HG02885 (cell line): ENCODE data around the gene DPF3.
A peak's percentile ranks its signal among the peaks of the same experiment; 100 is the strongest.

Source experiments
- ATAC-seq: cut with Tn5 transposase; IDR thresholded peaks from one replicate; pipeline ENCODE4 v1.9.1; 2021; ENCODE audit warnings: mild to moderate bottlenecking; ENCODE audit not compliant: unreplicated experiment, poor library complexity

DPF3 gene

DNA sequence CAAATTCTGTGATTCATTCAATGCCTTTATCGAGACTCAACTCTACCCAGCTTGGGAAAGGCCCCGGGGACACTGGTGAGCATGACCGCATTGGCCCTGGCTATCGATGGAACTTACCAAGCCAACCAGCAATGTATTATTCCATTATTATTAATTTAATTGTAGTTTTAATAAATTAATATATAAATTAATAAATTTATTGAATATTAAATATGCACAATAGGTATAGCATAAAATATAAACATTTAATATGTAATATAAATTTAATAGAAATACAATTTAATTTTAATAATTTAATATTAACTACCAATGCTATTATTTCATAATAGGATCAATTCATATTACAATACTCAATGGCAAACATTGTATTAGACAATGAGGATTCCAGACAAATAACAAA, 163.4 kb downstream of the DPF3 start:
- ATAC-seq = no peak

DNA sequence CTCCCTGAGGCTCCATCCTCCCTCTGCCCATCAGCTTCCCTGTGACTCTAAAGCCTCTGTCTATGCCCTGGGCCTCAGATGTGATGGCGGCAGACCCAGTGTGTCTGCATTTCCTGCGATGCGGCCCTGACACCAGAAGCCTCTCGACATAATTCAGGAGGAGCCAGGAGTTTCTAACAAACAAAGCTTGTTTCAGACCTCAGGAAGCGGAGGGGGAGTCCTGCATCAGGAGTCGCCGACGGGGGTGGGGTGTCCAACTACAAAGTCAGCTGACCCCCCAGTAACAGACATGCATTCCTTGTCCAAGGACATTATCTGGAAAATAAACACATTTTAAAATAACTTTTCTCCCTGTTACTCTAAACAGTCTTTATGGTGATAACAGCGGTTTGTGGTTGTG, 167.5 kb downstream of the DPF3 start:
- ATAC-seq = no peak

DNA sequence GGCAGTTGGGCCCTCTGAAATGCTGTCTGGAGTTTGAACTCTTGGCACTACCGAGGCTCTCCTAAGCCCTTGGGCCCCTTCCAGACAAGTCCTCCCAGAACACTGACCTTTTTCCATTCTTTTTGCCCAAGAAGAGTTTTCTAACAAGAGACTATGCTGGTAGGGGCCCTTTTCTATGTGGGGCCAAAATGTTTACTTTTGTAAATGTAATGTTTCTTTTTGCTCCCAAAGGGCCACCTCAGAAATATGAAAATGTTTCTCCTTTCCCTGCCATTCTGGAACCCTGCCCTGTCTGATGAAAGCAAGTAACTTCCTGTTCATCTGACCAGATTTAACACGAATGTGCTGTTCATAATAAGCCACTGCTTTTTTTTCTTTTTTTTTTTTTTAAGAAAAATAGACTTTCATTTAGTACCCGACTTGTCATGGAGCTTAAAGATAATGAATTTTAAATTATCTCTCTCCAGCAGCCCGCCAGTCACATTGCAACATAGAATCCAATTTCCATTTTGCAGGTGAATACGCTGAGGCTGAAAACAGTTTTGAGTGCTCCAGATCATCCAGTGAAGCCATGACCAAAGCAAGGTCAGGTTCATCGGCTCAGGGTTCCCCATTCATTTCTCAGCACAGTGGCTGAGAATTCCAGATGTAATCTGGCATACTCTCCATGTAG, 169.9 kb downstream of the DPF3 start:
- no peak for ATAC-seq

DNA sequence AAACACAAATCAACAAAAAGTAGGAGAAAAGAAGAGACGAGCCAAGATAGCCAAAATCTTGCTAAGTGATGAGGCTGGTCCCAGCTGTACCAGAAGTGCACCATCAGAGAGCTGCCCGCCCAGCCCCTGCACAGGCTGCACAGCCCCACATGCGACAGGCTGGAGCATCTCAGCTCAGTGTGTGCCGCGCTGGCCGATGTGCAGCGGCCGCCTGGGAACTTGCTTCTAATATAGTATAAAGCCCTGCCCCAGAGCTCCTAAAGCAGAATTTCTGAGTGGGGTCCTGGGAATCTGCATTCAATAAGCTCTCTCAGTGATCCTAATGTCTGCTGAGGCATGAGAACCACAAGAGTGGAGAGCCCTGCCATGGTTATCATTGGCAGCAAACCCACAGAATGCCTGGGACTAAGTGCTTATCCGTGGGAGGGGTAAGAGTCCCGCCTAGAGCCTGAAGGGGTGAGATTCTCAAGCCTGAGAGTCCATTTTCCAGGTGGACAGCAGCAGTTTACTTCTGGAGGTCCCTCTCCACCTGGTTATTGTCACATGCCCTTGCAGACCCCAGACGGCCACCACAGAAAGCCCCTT, 171.6 kb downstream of the DPF3 start:
- no peak for ATAC-seq

DNA sequence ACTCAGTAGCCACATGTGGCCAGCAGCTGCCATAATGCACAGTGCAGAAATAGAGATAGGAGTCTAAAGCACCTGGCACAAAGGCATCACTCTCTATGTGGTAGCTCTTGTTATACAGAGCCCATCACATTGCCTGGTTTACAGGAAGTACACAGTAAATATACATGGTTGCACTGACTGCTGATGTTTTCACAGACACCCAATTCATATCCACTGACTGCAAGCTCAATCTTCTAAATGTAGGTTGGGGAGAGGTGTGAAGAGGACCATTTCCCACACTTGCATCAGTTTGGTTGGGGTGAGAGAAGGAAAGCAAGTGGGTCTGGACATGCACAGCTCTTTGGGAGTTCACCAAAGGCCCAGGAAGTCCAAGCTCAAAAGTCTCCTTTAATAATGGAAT, 172.8 kb downstream of the DPF3 start:
- ATAC-seq = no peak

DNA sequence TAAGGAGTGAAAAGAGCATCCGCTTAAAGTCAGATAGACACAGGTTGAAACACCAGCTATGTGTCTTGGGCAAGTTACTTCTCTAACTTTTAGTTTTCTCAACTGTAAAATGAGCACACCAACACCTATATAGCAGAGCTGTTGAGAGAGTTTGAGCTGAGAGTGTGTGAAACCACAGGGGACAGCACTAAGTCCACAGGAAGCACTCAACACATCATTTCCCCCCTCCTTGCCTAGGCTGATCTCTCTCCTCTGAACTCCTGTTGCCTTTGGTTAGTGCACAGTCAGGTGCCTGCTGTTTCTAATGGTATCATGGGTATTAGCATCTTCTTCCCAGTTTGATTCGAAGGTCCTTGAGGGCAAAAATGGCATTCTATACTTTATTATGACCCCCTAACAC, 176.7 kb downstream of the DPF3 start:
- ATAC-seq = peak; percentile 57

DNA sequence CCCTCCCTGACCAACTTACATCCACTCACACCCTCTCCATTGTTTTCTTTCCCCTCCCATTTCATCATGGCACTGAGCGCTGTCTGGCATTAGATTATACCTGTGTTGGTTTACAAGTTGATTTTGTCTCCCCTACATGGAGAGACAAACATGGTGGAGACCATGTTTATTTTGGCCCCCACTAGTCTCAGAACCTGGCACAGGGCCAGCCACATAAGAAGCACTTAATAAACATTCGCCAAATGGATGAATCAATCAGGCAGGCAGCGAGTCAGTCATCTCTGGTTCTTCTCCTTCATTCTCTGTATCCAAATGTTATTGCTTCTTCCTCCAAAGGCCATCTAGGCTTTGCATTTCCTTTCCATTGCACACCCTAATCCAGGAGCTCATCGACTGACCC, 177.4 kb downstream of the DPF3 start:
- ATAC-seq = no peak

DNA sequence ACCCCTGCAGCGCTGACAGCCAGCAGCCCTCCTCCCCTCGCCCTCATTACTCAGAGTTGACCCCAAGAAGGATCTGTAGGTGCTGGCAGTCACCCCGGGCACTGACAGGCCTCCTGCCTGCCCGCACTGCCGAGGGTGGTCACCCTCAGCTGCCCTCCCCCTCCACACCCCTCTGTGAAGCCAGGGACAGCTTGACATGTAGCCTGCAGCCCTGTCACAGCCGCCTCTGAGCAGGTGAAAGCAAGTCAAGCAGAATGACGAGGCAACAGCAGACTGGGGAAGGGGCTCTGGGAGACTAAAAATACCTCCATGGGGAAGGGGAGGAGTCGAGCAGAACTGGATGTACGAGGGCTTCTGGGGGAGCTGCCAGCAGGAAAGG, 178.1 kb downstream of the DPF3 start:
- no peak for ATAC-seq

DNA sequence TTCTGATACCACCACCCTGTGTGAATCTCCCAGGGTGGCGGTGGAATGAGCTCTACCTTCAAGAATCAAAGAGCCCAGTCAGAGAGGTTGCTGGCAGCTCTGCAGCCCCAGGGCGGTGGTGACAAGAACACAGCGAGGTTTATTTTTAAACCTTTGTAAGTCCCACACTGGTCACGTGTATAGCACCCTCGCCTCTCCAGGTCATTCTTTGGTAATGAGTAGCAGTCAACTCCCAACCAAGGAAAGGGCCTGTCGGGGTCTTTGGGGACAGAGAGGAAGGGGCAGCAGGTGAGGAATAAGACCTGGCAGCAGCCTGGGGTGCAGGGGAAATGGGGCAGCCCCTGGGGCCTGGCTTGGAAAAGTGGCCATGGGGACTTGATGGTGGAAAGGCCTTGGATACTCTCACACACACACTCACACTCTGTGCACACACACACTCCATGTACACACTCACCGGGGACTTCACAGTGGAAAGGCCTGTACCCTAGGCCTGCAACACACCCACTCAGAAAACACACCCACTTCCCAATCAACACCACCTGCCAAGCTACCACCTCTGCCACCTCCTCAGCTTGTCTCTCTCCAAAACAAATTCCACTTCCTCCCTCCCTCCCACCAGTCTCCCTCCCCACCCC, 178.6 kb downstream of the DPF3 start:
- no peak for ATAC-seq

DNA sequence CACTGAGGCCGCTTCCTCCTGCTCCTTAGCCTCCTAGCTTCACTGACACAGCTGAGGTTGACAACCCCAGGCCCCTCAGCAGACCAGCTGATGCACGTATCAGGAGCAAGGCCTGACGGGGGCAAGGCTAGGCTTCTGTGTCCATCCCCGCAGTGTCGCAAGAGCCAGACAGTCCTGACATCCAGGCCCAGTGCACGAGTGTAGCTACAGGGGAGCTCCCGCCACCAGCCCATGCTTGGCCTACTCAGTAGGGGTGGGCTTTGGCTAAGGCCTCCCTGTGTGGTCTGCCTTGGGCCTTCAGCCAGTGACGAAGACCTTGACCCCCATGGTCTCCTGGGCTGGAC, 179.1 kb downstream of the DPF3 start:
- ATAC-seq = no peak

DNA sequence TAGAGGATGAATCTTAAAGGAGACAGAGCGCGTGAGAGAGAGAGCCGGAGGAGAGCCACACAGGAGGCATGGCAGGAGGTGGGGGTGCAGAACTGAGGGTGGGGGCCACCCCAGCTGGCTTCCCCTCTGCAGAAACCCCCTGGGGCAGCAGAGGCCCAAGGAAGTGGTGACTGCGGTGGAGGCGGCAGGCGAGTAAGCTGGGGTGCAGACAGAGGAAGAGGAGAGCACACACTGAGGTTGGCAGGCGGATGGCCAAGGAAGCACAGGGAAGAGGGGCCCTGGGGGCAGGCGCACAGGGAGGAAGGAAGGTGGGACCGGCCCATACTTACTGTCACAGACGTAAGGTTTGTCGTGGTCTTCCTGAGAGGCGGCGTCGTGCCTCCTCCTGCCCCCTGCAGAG, 179.8 kb downstream of the DPF3 start:
- peak; percentile 67 for ATAC-seq

DNA sequence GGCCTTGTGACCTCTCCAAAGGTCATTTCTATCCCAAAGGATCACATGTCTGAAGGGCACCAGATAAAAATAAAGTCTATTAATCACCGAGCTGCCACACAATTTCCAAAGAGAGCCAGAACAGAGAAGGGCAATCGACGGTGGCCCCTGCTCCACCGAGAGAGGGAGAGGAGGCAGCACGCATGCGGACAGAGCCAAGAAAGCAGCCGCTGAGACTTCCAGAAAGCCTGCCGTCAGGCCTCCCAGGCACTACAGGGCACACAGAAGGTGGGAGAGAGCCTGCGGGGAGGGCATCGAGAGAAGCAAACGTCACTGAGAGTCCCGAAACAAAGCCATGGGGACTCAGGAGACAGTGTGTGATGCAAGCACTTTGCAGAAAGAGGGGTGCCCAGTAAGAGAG, 182.0 kb downstream of the DPF3 start:
- ATAC-seq = no peak

DNA sequence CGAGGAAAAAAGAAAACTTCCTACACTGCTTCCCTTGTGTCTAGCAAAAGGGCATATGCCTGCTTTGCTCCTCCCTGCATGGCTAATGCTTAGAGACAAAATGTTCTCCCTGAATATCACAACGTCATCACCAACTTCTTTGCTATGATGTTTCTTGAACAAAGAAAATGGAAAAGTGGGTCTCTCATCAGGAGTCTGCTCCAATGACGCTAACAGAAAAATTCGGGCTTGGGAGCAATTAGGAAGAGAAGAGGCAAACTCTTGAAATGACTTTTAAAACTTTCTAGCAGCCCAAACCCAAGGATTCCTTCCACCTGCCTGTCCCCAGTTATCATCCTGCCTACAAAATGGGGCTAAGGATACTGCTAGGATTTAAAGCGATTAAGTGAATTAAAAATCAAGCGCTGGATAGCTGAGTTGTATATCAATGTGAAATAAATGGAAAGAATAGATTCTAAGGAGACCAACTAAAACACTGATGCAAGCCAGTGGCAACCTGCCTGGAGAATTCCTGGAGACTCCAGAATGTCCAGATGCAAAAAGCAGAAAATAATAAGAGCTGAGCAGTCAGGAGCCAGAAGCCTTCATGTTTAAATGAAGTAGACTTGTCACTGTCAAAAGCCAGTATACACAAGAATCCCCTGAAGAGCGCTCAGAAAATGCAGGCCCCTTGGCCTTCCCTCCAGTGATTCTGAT, 183.8 kb downstream of the DPF3 start:
- ATAC-seq = no peak

DNA sequence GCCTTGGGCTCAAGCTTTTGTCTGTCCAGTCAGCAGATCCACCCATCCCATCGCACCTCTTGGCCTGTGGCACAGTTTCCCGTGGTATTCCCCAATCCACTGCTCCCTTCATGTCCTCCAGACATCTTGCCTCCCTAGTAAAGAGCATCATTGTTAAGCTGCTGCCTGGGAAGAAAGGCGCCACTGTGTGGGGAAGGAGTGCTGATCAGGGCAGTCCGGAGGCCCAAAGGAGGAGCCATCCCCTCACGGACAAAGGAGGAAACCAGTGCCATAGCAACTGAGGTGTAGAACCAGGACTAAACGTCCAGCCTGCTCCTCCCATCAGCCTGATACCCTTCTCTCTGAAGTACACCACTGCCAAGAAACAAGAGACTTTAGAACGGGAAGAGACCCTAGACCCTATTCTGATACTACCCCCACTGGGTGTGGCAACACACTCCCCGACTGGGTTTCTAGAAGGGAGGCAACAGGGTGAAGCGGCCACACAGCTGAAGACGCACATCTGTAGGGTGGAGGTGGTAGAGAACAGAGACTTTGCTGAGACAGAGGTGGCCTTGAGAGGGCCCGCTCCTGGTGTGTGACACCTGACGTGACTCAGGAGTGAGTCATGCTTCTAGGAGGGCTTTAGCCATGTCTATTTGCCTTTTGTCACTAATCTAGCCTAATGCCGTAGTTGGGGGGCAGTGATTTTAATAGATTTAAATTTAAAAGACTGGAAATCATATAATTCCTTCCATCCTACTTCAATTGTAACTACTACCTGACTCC, 185.0 kb downstream of the DPF3 start:
- ATAC-seq = no peak

DNA sequence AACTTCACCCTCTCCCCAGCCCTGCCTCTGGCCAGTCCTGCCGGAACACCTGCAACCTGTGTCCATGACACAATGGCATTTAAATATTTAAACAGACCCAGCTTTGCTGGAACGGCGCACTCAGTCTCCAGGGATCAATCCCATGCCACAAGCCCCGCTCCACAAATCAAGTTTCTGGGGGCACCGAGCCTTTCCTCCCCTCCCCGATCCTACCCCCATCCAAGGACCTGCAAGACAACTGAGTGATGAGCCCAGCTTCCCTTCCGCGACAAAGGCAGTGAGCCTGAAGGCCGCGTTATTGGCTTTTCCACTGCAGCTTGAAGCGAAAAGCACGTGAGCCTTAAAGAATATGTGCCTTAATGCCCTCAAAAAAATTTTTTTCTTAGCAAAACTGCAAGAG, 185.7 kb downstream of the DPF3 start:
- no peak for ATAC-seq

DNA sequence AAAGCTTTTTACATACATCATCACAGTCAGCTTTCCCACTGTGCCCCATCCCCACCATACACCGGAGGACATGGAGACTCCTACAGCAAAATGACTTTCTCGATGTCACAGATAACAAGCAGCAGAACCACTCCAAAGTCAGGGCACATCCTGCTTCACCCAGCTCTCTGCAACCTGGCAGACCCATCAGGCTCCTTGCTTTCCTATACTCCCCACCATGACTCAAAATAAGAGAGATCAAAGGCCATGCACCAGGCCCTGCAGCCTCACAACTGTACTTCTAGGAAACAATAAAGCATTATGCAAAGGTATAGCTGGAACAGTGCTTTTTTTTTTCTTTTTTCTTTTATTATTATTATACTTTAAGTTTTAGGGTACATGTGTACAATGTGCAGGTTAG, 187.4 kb downstream of the DPF3 start:
- no peak for ATAC-seq

DNA sequence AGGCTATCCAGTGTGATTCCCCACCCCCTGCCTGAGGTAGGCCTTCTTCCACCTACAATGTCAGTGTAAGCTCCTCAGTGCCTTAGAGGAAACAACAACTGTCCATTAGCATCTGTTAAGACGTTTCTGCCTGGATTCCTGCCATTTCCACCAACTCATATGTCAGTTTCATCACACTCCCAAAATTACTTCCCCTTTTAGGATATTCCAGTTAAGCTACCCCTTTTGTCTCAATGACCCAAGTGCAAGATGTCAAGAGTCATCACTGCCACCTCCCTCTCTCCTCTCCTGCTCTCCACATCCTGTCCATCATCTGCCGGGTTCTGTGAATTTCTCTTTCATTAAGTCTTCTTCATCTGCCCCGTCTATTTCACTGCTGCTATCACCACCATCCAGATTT, 189.4 kb downstream of the DPF3 start:
- no peak for ATAC-seq

DNA sequence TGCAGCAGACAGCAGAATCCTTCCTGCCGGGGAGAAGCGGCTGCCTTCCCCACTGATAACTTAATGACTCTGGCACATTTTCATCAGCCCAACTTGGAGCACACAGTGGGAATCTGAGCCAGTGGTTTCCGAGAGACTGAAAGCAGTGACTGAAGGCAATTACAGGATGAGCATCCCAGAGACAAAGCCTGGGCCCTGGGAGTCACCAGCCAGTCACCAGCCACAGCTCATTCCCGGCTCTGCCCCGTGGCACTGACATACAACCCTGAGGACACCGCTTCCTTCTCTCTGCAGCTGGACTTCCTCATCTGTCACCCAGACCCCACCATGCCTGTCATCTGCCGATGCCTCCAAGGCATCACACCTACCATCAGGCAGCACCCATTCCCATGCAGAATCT, 192.3 kb downstream of the DPF3 start:
- ATAC-seq = no peak

DNA sequence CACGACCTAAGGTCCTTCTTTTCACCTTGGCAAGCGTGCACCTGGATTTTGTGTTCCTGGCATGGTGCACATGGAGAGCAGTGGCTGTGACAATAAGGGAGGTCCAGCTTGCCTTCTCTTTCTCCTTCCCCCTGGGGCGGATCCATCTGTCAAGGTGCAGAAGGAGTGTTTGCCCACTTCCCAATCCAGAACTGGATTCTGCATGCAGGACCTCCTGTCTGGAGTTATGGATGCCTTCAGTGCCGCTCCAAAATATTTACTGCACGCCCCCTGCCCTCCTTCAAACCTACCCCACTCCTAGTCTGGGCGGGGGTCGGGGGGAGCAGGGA, 192.7 kb downstream of the DPF3 start:
- no peak for ATAC-seq

DNA sequence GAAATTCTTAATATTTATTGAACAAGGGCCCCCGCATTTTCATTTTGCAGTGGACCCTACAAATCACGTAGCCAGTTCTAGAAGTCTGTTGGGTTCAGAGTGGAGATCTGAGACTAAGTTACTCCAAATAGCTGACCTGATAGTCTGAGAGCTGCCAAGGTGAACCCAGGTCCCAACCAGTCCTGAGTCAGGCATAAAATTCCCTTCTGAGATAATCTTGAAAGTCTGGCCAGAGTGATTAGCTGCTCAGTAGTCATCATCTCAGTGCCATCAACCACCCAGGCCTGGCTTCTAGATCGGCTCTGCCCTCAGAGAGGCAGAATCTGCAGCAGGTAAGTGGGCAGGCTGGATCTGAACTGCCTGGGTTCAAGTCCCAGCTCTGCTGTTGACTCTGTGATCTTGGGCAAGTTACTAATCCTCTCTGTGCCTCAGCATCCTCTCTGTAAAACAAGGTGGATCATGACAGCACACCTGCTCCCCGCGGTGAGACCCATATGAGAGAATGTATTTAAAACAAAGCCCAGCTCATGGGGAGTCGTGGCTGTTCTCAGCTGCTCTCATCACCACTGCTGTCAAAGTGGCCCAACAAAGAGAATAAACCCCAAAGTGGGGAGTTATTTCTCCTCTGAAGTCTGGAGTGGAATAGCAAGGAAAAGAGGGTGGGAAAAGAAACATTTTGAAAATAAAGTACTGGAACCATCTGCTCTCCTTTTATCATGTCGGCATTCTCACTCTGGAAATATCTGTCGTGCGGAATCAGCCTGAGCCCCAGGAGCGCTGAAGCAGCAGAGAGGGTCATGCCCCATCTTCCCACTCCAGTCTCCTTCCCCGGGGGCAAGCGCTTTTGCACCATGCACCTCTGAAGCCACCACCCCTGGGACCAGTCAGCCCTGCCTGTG, 193.3 kb downstream of the DPF3 start:
- no peak for ATAC-seq
